Natural killer cell (primary cell): ENCODE data around the gene ATXN10. TPM values are rescaled to one million over a fixed set of nuclear protein-coding genes. Genes with fewer than 3 reads are reported as not detected.

Experiments used
- ATAC-seq, 3 donors: fragments of 150-1000 bp in 2 of 3; fragments of 200-7000 bp in 1 of 3; cut with Tn5 transposase; 1 replicate in 1 of 3; 2 replicates in 2 of 3; pipeline ENCODE4 v1.10.0; 2021; ENCODE audit warnings: mild to moderate bottlenecking in 2 of 3, moderate library complexity in 2 of 3
- DNase-seq, 2 donors: peaks; one replicate each; pipeline versions ENCODE4 v3.0.0 to v3.0.0-alpha.2; 2013 to 2021; ENCODE audit warnings: mixed read lengths in 1 of 2
- H3K27ac ChIP-seq: one replicate; pipeline ENCODE4 v1.5.1; 2013; ENCODE audit warnings: mild to moderate bottlenecking, low read length
- H3K27me3 ChIP-seq: one replicate; pipeline ENCODE4 v1.6.1; 2013; ENCODE audit warnings: low read length; ENCODE audit not compliant: control insufficient read depth, insufficient read depth
- H3K36me3 ChIP-seq: one replicate; pipeline ENCODE4 v1.6.1; 2013; ENCODE audit warnings: low read length; ENCODE audit not compliant: control insufficient read depth, insufficient read depth
- H3K4me1 ChIP-seq: one replicate; pipeline ENCODE4 v1.6.1; 2013; ENCODE audit warnings: low read length; ENCODE audit not compliant: control insufficient read depth, insufficient read depth
- H3K4me3 ChIP-seq: one replicate; pipeline ENCODE4 v1.5.1; 2013; ENCODE audit warnings: low read length
- H3K9me3 ChIP-seq: one replicate; pipeline ENCODE4 v1.6.1; 2013; ENCODE audit warnings: low read length; ENCODE audit not compliant: control insufficient read depth, insufficient read depth
- H3K27ac Mint-ChIP-seq, 2 donors: one replicate each; pipeline ENCODE4 v1.8.0; 2022; ENCODE audit warnings: mild to moderate bottlenecking in 2 of 2, mixed read lengths in 2 of 2, moderate library complexity in 1 of 2
- H3K27me3 Mint-ChIP-seq, 2 donors: one replicate each; pipeline ENCODE4 v1.8.0; 2022; ENCODE audit warnings: low read depth in 2 of 2, mixed read lengths in 2 of 2
- H3K36me3 Mint-ChIP-seq: one replicate; pipeline ENCODE4 v1.8.0; 2022; ENCODE audit warnings: mixed read lengths
- H3K4me1 Mint-ChIP-seq, 2 donors: one replicate each; pipeline ENCODE4 v1.8.0; 2022; ENCODE audit warnings: mixed read lengths in 2 of 2
- H3K4me3 Mint-ChIP-seq: one replicate; pipeline ENCODE4 v1.8.0; 2022; ENCODE audit warnings: mild to moderate bottlenecking, moderate library complexity, mixed read lengths
- H3K9me3 Mint-ChIP-seq, 2 donors: one replicate each; pipeline ENCODE4 v1.8.0; 2022; ENCODE audit warnings: mixed read lengths in 2 of 2
- WGBS: methylation state at CpG from one replicate; pipeline ENCODE4 v1.1.7; 2013; ENCODE audit warnings: missing lambda C conversion rate; ENCODE audit not compliant: insufficient coverage; 5-methylcytosine and 5-hydroxymethylcytosine counted together
- intact Hi-C: fragments of 100-400 bp; cut with micrococcal nuclease; formaldehyde crosslinking; loops from one replicate; pipeline ENCODE4 v1.14.2; 2022
- total RNA-seq, 4 donors: library from RNA; stranded (reverse); fragments of 120-200 nt in 1 of 4; gene quantifications; one replicate each; pipeline versions ENCODE4 v1.2.3 to v1.2.4, GENCODE V29; 2013 to 2022
- TF ChIP-seq, protein P1 (sequence below): fragments of 200-600 bp; IDR thresholded peaks from one replicate; pipeline ENCODE4 v1.8.0; 2022; ENCODE audit warnings: antibody characterized with exemption

ATXN10 gene
- total RNA-seq, 3 donors from 2014 or later (not counting 1 experiment from before 2014, with no cell fraction given) = 79.3 to 90.5 (median 88.8) TPM

DNA sequence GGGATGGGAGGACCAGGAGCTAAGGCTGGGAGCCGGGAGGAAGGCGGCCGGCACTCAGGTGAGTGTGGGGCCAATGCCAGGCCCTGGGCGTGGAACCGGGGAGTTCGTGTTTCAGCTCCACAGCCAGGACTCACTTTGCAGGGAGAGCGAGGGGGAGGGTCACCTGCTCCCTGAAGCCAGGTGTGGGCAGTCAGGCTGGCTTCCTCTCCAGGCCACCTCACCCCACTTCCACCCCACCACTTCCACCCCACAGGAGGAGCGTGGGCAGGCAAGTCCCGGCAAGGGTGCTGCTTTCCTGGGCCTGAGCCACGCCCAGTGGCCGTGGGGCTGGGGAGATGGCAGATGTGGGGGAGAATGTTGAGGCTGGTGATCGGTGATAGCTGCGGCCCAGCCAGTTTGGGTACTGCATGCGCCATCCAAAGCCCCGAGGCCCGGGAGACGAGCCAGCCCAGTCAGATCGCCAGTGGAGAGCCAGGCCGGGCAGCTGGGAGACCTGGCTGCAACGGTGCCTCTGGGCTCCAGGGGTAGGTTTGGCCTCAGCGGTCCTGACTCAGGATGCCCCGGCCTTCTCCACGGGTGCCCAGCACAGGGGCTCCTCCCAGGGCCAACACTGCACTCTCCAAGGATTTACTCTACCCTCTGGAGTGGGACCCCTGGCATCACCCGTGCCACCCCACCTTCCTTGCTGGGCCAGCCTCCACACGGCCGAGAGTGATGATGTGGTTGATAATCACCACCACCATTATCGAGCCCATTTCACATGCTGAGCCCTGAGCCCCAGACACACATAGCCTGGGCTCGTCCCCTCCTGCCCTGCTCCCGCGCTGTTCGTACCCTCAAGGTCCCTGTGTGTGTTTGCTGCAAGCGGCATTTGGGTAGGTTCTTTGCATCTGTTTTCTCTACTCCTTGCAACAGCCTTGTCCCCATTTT lies 211.5 kb downstream of the ATXN10 start:
- H3K27ac ChIP-seq = no peak overlapping the region
- TF ChIP-seq, protein P1, sequence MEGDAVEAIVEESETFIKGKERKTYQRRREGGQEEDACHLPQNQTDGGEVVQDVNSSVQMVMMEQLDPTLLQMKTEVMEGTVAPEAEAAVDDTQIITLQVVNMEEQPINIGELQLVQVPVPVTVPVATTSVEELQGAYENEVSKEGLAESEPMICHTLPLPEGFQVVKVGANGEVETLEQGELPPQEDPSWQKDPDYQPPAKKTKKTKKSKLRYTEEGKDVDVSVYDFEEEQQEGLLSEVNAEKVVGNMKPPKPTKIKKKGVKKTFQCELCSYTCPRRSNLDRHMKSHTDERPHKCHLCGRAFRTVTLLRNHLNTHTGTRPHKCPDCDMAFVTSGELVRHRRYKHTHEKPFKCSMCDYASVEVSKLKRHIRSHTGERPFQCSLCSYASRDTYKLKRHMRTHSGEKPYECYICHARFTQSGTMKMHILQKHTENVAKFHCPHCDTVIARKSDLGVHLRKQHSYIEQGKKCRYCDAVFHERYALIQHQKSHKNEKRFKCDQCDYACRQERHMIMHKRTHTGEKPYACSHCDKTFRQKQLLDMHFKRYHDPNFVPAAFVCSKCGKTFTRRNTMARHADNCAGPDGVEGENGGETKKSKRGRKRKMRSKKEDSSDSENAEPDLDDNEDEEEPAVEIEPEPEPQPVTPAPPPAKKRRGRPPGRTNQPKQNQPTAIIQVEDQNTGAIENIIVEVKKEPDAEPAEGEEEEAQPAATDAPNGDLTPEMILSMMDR = no peak
- H3K4me3 ChIP-seq = no peak overlapping the region
- DNase-seq (no peak), ATAC-seq (no peak)
- Mint-ChIP-seq H3K36me3 (no peaks in the 10 kb centered on the region), H3K4me3 (no peak overlapping the region), H3K9me3 (no peaks in the 10 kb centered on the region), H3K27ac (no peak overlapping the region), H3K27me3 (peaks cover 23 to 33% of the 10 kb centered on the region in 2 donors), H3K4me1 (no peaks in the 10 kb centered on the region)
- no peaks in the 10 kb centered on the region for H3K4me1 ChIP-seq
- H3K27me3 ChIP-seq = peaks cover 13% of the 10 kb centered on the region
- WGBS = 85% methylated on average over 32 of the region's 32 CpGs
- H3K9me3 ChIP-seq = no peaks in the 10 kb centered on the region
- no peaks in the 10 kb centered on the region for H3K36me3 ChIP-seq
- intact Hi-C loops = no loop called here

DNA sequence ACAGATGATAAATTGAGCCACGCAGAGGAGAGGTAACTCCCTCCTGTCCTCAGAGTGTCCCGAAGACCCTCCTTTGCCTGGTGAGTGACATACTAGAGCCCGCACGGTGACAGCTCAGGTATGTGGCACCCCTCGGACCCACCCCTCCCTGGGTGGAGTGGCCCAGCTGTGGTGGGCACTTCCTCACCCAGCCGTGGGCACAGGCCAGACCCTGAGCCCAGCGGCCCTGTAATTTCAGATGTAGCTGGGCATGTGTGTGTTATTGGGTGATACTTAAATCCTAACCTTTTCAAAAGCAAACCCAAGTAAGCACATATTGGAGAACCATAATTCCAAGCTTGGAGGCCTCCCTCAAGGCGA lies 212.2 kb downstream of the ATXN10 start:
- H3K4me3 ChIP-seq = no peak overlapping the region
- no peak overlapping the region for H3K4me3 Mint-ChIP-seq
- H3K4me1 Mint-ChIP-seq = no peaks in the 10 kb centered on the region
- WGBS = 90% methylated on average over 6 of the region's 8 CpGs
- no peak for DNase-seq
- TF ChIP-seq, protein P1 = no peak
- peaks cover 23 to 30% of the 10 kb centered on the region in 2 donors for H3K27me3 Mint-ChIP-seq
- no peaks in the 10 kb centered on the region for H3K36me3 ChIP-seq
- H3K27ac ChIP-seq = no peak overlapping the region
- no peaks in the 10 kb centered on the region for H3K9me3 ChIP-seq
- H3K36me3 Mint-ChIP-seq = no peaks in the 10 kb centered on the region
- ATAC-seq = no peak
- no peaks in the 10 kb centered on the region for H3K4me1 ChIP-seq
- H3K27me3 ChIP-seq = peaks cover 10% of the 10 kb centered on the region
- no peak overlapping the region for H3K27ac Mint-ChIP-seq
- intact Hi-C loops = no loop called here
- no peaks in the 10 kb centered on the region for H3K9me3 Mint-ChIP-seq

DNA sequence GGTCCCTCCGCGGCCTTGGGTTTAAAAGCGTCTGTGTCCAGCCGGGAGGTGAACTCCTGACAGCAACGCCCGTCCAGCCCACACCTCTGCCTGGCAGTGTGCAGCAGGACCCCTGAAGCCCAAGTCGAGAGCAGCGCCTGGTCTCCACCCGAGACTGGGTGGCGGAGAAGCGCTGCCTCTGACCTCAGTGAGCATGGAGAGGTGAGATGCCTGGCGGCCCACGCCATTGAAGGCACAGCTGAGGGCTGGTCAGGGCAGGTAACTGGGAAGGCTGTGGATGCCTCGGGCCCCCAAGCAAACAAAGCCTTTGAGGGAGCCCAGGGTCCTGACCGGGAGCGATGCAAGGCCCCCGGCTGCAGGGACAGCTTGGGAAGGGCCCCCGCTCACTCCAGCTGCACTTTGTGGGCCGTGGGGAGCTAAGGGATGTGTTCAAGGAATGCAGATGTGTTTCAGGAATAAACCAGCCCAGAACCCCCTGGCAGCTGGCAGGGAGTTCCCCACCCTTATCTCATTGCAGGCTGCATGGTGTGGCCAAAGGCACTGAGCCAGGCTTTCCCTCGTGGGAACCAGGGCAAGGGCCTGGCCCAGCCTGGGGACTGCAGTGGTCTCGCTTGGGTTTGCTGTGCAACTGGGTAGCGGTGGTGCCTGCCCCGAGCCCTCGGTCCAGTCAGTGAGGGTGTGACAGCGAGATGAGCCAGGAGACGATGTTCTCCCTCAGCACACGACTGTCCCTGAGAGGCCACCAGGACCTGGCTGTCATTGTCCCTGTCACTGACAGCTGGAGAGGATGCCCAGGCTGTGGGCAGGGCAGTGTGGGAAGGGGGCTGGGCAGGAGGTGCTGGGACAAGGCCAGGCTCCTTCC lies 212.8 kb downstream of the ATXN10 start:
- Histone ChIP-seq H3K4me3 (no peak overlapping the region), H3K4me1 (no peaks in the 10 kb centered on the region), H3K27ac (no peak overlapping the region), H3K9me3 (no peaks in the 10 kb centered on the region), H3K27me3 (peaks cover 10% of the 10 kb centered on the region), H3K36me3 (no peaks in the 10 kb centered on the region)
- Mint-ChIP-seq H3K27ac (no peak overlapping the region), H3K36me3 (no peaks in the 10 kb centered on the region), H3K4me1 (no peaks in the 10 kb centered on the region), H3K9me3 (no peaks in the 10 kb centered on the region), H3K4me3 (no peak overlapping the region), H3K27me3 (peaks cover 22 to 28% of the 10 kb centered on the region in 2 donors)
- TF ChIP-seq, protein P1 = no peak
- intact Hi-C loops = no loop called here
- DNase-seq (no peak), ATAC-seq (no peak)
- 81% methylated on average over 27 of the region's 27 CpGs for WGBS
